ENCODE data around the gene SLC16A1.
"Not testable (repeated sequence)": the region's sequence is repeated elsewhere in the genome, so short reads cannot be mapped to it uniquely, and the experiment has no call there.

Gene SLC16A1

DNA sequence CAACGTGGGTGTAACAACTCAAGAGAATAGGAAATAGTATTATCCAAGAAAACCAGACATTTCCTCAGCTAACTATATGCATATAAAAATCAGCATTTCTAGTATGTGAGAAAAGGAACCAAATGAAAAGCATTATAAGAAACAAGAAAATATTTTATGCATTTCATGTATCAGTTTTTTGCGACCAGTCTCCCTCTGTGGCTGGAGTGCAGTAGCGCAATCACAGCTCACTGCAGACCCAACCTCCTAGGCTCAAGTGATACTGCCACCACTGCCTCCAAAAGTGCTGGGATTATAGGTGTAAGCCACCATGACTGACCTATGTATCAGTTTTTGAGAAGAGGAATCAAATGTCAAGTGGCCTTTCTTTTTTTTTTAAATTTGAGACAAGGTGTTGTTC is 31.0 kb downstream of the SLC16A1 start:
- DNase-seq, result no peak

DNA sequence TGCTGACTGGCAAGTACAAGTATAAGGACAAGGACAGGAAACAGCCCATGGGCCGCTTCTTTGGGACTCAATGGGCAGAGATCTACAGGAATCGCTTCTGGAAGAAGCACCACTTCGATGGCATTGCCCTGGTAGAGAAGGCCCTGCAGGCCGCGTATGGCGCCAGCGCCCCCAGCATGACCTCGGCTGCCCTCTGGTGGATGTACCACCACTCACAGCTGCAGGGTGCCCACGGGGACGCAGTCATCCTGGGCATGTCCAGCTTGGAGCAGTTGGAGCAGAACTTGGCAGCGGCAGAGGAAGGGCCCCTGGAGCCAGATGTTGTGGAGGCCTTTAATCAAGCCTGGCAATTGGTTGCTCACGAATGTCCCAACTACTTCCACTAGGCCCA is 32.0 kb downstream of the SLC16A1 start:
- DNase-seq, result no peak

GRCh38 chr1:112923234-112923958 is 32.6 kb downstream of the SLC16A1 start:
- DNase-seq, result no peak

- DNase-seq, result no peak
Measured at GRCh38 chr1:112911506-112912220, 44.3 kb downstream of the SLC16A1 start.

- no peak for DNase-seq
Measured at GRCh38 chr1:112909847-112910246, 46.1 kb downstream of the SLC16A1 start.

DNA sequence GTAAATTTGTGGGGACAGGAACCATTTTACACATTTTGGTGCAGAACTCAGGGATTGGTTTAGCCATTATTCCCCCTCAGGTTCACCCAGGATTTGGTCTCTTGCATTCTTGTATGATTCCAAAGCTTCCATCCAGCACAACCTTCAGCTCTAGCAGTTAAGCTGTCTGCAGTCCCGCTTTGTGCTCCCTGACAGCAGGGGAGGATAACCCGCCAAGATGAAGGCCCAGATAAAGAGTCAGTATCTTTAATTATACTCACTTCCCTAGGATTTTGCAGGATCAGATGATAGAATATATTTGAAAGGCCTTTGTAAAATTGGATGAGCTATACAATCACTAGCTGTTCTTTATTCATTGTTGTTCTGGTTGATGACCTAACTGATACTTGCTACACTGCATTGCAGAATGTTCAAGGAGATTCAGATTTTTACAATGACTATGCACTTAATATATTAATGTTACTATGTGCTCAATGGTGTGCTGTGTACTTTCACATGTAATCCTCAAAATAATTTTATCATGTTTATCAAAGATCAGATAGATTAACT is 49.8 kb downstream of the SLC16A1 start:
- DNase-seq, result no peak

GRCh38 chr1:112905395-112906149 is 50.4 kb downstream of the SLC16A1 start:
- DNase-seq, result no peak

DNA sequence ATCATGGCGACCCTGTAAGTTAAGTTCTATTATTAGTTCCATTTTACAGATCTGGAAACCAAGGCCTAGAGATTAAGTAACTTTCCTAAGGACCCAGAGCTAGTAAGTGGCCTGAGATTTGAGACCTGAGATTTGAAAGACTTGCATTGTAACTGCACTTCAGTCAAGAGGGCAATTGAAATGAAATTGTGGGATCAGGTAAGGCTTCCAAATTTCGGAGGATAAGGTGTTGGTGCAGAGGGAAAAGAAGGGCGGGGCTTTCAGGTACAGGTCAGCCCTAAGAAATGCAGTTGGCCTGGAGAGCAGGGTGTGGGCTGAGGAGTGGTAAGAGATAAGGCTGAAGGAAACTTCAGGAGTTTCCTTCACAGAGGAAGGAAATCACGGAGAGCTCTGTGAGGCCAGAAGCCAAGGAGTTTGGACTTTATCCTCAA is 51.1 kb downstream of the SLC16A1 start:
- DNase-seq, result no peak

GRCh38 chr1:112904071-112904830 is 51.7 kb downstream of the SLC16A1 start:
- DNase-seq, result peak; percentile 70

GRCh38 chr1:112902221-112902620 is 53.8 kb downstream of the SLC16A1 start:
- DNase-seq, result no peak

DNA sequence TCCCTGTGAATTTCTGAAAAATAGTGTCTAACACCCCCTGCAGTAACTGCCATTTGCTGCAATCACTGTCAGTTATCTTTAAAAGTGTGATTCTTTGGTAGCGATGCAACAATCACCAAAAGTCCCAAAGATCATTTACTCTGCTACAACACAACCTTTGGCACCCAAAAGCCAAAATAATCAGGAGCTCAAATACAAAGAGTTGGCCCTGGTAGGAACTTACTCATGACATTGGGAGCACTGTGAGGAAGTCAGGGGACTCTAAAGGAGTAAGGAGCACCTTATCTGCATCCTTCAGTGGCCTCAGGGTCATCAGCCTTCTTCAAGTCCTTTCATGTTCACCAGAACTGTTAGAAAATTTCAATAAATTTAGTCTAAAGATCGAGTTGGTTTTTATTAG is 54.6 kb downstream of the SLC16A1 start:
- DNase-seq, result no peak

DNA sequence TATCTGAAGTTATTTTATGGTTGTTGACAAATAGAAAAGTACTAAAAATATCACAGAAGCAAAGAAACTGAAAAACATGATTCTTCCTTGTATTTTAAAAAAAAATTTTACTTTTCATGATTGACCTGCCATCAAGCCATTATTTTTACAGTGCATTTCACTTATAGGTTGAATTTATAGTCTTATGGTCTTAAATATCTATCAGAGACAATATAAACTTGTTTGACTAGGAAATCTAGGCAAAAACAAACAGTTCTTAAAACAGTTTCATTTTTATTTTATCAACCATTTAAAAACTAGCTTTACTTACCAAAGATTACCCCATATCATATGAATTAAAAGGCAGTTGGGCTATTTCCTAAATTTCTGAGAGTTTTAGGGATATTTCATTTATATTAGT is 59.2 kb downstream of the SLC16A1 start:
- DNase-seq, result no peak

DNA sequence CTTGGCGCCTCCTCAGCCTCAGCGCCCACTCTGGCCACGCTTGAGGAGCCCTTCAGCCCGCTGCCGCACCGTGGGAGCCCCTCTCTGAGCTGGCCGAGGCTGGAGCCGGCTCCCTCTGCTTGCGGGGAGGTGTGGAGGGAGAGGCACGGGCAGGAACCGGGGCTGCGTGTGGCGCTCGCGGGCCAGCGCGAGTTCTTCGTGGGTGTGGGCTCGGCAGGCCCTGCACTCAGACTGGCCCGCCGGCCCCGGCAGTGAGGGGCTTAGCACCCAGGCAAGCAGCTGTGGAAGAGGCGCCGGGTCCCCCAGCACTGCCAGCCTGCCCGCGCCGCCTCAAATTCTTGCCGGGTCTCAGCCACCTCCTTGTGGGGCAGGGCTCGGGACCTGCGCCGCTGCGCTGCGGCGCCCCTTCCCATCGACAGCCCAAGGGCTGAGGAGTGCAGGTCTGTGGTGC is 61.4 kb downstream of the SLC16A1 start:
- no peak for DNase-seq

DNA sequence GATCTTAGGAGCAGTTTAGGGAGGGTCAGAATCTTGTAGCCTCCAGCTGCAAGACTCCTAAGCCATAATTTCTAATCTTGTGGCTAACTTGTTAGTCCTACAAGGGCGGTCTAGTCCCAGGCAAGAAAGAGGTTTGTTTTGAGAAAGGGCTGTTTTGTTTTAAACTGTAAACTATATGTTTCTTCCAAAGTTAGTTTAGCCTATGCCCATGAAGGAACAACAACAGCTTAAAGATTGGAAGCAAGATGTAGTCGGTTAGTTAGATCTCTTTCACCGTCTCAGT is 62.0 kb downstream of the SLC16A1 start:
- DNase-seq, result no peak

DNA sequence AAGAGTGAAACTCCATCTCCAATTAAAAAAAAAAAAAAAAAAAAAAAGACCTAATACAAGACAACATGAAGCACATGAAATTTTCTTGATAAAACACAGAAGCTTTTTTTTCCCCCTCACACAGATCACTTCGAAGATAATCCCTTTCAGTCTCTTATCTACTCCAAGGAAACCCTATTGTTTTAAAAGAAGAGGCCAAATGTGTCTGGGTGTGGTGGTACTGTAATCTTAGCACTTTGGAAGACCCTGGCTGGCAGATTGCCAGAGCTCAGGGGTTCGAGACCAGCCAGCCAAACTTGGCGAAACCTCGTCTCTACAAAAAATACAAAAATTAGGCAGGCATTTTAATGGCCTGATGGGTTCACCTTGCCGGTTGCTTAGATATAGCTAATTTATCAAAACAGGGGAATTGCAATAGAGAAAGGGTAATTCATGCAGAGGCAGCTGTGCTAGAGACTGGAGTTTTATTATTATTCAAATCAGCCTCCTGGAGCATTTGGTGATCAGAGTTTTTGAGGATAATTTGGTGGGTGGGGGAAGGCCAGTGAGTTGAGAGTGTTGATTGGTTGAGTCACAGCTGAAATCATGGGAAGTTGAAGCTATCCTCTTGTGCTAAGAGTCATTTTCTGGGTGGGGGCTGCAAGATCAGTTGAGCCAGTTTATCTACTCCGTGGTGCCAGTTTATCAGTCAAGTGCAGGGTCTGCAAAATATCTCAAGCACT is 62.5 kb downstream of the SLC16A1 start:
- no peak for DNase-seq

DNA sequence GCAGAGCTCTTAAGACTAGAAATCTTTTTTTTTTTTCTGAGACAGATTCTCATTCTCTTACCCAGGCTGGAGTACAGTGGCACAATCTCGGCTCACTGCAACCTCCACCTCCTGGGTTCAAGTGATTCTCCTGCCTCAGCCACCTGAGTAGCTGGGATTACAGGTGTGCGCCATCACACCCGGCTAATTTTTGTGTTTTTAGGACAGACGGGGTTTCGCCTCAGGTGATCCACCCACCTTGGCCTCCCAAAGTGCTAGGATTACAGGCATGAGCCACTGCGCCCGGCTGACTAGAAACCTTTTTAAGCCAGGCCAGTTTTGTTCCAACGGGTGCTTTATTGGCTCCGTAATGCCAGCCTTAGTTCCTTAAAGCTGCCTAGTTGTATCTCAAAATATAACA is 66.1 kb downstream of the SLC16A1 start:
- DNase-seq, result not testable (repeated sequence)

- no peak for DNase-seq
Measured at GRCh38 chr1:112889052-112889768, 66.8 kb downstream of the SLC16A1 start.

DNA sequence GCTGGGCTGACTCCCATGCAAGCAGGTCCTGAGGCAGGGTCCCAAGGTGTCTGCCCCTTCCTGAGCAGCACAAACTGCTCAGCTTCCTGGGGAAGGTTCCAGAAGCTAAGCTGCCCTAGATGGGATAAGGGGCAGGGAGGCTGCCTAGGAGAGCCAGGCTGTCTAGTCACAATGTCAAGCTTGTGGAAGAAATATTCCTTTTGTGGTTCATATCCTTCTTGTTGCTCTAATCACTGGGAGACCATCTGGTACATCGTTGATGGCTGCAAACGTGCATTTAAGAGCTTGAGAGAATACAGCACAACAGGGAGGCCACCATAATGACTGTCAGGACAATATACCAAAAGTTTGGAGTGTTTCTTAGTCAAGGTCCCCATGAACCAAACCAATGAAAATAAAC is 67.4 kb downstream of the SLC16A1 start:
- DNase-seq, result no peak

- no peak for DNase-seq
Measured at GRCh38 chr1:112887599-112888283, 68.3 kb downstream of the SLC16A1 start.

GRCh38 chr1:112884996-112885395 is 71.0 kb downstream of the SLC16A1 start:
- not testable (repeated sequence) for DNase-seq

Data from fibroblast of skin of abdomen (primary cell).